ENCODE measurements around the gene HSD3B2.

HSD3B2 gene

DNA sequence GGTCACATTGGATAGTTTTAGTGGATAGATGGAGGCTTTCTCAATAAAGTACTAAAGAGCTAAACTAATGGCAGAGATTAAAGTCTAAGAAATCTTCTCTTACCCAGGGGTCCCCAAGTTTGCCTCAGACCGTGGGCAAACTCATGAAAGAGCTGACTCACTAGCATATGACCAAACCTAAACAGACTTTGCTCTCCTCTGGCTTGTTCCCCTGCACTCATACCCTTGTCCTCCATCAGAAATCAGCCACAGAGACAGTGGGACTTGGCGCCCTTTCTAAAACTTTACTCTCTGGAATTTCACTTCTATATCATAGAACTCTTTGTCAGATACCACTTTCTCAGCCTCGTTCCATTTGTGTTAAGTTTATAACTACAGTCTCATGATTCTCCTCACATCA lies 17.0 kb upstream of the HSD3B2 start:
- no peak for DNase-seq (ENCODE audit: low spot score)

DNA sequence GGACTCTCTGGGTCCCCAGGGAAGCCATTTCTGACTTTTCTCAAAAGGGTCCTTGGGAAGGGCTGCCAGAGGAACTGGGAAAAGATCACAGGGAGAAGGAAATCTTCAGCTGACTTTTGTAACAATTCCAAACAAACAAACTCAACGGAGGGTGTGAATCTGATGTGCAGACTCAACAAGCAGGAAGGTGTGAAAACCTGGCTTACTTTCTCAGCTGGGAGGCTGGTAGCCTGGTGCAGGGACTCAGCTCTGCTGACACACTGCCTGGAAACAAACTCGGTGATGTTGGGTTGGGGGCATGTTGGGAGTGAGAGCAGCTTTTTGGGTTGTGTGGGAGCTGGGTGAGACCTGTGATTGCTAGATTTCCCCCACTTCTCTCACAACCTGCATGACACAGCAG lies 10.2 kb upstream of the HSD3B2 start:
- DNase-seq (ENCODE audit: low spot score) = no peak

DNA sequence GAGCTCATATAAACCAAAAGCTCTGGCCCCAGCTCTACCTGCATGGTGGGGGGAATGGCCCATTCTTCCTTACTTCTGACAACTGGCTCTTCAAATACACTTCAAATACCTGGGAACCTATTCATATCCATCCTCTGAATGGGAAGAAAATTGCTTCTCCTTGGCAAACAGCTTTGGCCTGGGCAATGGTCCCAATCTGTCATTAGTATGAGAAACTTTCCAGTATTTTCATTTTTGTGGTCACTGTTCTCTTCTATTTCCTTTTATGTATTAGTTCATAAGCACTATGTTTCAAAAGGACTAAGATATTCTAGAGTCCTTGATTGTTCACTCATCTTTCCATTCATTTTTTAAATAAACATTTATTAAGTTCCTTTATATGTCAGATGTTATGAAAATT lies 5.2 kb upstream of the HSD3B2 start:
- DNase-seq (ENCODE audit: low spot score) = no peak

DNA sequence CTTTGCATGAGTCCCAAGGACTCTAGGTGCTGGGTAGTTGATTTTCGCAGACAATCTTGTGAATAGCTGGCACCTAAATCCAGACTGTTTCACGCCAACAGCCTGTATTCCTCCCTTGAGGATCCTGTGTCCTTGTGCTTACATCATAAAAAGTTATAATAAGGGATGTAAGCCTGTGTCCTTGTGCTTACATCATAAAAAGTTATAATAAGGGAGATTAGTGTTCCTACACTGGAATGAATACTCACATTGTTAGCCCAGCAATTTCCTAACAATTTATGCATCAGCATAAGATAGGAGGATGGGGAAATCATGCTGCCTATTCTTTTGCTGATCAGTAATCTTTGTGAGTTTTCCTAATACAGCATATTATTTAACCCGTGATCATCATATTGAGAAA lies 4.0 kb upstream of the HSD3B2 start:
- DNase-seq (ENCODE audit: low spot score) = no peak

DNA sequence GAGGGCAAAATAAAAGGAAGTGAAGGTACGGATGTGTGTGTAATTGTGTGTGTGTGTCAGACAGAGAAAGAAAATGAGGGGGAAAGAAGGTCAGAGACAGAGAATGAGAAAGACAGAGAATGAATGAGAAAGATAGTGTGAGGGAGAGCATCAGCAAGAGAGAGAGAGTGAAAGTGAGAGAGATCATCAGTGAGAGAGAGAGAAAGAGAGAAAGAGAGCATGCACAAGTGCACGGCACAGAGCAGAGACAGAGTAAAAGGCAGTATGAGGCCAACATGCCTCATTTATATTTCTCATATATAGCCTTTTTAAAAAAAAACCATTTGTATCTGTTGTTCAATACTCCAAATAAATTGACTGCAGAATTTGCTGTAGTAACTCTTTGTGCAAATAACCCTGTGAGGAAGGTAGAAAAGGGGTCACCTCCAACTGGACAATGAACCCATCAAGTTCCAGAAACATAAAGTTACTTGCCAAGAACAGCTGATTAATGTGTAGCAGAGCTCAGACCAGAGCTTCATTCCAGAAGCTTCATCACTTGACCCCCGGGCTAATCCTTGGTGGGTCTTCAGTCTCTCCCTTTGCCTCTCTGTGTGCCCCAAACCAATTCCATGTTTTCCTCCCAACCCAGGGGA lies 1.2 kb downstream of the HSD3B2 start:
- DNase-seq (ENCODE audit: low spot score) = no peak

DNA sequence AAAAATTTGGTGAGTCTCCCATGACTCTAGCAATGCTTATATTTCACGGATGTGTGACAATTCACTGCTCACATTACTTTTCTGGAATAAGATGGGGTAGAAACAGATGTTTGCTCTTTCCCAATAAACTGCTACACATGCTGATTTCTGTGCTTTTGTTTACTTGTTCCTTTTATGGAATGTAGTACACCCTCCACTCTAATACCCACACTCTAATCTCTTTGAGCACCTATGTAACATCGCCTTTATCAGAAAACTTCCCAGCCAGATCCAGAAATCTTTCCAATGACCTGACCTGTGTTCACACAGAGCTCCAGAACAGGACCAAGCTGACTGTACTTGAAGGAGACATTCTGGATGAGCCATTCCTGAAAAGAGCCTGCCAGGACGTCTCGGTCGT lies 4.2 kb downstream of the HSD3B2 start:
- no peak for DNase-seq (ENCODE audit: low spot score)

DNA sequence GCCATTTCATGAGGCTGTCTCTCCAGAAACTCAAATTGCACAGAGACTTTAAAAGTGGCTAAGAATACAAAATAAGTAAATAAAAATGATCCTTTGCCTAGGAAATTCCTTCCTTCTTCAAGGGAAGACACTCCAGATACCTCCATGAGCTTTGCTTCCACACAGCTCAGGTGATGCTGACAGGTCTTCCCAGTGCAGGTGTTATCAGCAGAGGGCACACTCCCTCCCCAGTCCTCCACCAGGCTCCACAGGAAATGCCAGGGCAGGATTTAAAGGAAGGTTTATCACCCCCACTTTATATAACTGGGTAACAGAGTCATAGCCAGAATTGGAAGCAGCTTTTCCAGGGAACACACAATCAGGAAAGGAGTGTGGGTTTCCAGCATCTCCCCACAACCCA lies 5.7 kb downstream of the HSD3B2 start:
- no peak for DNase-seq (ENCODE audit: low spot score)

DNA sequence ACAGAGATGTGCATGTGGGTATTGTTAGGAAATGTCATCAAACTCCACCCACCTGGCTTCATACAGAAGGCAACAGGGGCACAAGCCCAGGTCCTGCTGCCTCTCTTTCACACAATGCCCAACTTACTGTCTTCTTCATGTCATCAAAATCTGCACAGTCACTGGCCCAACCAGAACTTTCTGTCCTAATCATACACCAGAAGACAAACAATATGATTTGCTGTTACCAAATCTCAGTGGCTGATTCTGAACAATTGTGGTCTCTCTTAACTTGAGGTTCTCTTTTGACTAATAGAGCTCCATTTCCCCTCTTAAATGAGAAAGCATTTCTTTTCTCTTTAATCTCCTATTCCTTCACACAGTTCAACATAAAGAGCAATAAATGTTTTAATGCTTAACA lies 7.7 kb downstream of the HSD3B2 start:
- DNase-seq (ENCODE audit: low spot score) = no peak

DNA sequence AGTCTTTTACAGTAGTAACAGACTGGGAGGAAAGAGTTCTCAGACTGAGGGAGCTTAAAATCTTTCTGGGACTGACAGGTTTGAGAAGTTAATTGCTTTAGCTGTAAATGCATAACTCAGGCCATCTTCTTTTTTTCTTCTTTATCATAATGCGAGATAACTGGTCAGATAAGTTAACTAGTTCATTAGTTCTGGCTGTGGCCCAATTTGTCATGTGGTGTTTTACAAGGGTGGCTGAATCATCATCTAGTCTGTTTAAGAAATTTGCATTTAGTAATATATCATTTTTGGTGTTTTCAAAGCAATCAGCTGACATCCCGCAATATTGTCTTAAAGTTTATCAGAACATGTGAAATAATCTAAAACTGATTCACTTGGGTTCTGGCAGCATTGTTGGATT lies 14.0 kb downstream of the HSD3B2 start:
- DNase-seq (ENCODE audit: low spot score) = no peak

DNA sequence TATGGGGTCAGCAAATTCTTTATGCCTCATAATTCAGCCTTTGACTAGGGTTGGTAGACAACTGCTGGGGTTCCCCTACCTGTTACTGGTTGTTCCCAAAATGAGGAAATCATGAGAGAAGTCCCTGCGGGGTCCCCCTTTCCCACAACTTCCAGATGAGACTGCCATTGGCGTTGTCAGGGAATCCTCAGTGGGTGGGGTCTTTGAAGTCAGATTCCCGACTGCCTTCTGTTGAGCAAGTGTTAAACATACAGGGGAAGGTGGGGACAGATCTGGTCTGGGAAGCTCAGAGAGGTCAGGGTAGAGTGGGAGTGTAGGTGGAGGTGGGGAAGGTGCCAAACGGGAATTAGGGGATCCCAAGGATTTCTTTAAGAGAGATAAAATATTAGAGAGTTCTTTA lies 14.7 kb downstream of the HSD3B2 start:
- no peak for DNase-seq (ENCODE audit: low spot score)

DNA sequence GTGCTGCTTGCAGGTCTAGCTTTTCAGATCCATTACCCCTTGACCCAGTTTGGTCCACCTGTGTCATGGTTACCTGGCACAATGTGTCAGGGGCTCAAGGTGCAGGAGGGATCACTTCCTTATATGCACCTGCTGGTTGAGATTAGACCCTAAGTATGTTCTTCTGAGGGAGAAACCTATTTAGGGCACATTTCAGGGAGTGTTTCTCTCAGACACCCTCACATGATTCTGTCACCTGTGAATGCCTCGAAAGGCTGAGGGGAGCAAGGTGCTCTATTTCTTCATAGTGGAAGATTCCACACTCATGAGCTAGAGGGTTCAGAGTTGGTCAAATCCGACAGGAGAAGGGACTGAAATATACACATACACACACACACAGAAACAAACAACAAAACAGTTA lies 15.5 kb downstream of the HSD3B2 start:
- no peak for DNase-seq (ENCODE audit: low spot score)

DNA sequence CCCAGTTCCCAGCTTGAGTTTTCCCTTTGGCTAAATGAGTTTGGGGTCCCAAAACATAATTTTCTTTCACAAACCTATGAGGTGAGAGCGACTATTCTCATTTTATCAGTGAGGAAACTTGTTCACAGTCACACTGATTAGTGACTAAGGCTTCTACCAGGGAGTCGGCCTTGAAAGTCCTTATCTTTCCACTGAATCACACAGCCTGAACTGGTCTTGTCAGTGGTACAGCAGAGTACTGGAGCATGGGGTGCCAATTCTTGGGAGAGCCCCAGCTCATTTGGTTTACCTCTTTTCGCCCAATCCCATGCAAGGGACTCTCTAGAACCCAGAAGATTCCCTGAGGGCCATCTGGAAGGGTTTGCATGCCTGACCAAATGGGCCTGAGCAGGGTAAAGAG lies 16.9 kb downstream of the HSD3B2 start:
- no peak for DNase-seq (ENCODE audit: low spot score)

DNA sequence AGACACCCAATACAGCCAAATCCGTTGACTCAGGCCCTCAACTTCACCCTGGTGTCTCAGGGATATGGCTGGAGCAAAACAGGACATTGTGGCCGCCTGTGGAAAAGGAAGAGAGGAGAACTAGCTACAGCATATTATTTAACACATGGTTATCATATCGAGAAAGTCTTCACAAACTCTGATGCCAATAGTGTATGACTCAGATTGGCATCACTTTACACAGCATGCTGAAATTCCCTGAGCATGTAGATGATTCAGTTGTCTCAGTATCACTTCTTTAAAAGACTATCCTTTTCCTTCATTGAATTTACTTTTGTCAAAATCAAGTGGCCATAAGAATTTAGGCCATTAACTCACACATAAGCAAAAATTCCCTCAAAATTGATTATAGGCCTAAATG lies 20.1 kb downstream of the HSD3B2 start:
- no peak for DNase-seq (ENCODE audit: low spot score)

DNA sequence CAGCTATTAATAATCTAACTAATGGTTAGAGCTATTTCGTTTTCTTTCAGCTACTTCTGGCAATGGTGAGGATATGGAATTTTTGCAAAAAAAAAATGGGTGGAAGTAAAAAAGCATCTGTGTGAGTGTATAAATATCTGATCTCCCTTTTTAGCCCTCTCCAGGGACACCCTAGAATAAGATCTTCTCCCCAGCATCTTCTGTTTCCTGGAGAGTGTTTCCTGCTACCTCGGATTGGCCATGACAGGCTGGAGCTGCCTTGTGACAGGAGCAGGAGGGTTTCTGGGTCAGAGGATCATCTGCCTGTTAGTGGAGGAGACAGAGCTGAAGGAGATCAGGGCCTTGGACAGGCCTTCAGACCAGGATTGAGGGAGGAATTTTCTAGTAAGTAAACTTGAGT lies 23.8 kb downstream of the HSD3B2 start:
- DNase-seq (ENCODE audit: low spot score) = no peak

DNA sequence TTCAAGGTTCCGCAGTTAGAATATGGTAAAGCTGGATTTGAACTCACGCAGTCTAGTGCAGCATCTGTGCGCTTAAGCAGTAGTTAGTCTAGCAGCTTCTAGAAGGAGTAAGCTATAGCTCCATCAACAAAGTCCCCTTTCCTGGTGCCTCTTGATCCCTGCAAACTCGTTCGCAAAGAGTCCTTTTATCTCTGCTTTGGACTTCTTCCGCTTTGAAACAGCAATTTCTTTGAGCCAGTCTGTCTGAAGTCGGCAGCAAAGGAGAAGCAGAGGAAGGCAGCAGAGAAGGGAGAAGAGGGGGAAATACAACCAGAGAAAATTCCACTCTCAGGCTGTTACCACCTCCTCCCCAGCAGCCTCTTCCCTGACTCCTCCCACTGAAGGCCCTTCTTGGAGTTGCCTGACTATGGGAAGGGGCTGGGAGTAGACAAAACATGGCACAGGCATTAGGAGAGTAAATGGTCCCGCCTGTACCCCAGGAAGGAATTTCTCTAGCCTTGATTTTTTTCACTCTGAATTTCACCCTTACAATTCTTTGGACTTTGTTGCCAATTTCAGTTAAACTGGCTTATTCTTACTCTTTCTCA lies 25.9 kb downstream of the HSD3B2 start:
- DNase-seq (ENCODE audit: low spot score) = no peak

DNA sequence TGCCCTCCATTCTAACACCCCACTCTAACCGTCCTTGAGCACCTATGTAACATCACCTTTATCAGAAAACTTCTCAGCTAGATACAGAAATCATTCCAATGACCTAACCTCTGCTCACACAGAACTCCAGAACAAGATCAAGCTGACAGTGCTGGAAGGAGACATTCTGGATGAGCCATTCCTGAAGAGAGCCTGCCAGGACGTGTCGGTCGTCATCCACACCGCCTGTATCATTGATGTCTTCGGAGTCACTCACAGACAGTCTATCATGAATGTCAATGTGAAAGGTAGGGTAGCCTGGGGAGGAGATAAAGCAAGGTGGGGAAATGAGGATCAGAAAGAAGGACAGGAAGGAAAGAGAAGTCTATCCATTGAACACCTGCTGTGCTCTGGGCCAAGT lies 27.8 kb downstream of the HSD3B2 start:
- DNase-seq (ENCODE audit: low spot score) = no peak

DNA sequence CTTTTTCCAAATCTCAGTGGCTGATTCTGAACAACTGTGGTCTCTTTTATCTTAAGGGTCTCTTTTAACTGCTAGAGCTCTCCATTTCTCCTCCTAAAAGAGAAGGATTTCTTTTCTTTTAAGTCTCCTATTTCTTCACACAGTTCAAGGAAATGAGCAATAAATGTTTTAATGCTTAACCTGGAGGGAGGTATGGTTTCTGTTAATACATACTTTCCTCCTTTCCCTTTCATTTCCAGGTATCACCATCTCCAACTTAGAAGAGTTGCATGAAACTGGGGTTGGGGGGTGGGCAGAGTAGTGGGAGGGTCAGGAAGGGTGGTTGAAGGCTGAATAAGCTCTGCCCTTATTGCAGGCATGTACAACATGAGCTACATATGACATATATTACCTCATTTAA lies 31.4 kb downstream of the HSD3B2 start:
- no peak for DNase-seq (ENCODE audit: low spot score)

DNA sequence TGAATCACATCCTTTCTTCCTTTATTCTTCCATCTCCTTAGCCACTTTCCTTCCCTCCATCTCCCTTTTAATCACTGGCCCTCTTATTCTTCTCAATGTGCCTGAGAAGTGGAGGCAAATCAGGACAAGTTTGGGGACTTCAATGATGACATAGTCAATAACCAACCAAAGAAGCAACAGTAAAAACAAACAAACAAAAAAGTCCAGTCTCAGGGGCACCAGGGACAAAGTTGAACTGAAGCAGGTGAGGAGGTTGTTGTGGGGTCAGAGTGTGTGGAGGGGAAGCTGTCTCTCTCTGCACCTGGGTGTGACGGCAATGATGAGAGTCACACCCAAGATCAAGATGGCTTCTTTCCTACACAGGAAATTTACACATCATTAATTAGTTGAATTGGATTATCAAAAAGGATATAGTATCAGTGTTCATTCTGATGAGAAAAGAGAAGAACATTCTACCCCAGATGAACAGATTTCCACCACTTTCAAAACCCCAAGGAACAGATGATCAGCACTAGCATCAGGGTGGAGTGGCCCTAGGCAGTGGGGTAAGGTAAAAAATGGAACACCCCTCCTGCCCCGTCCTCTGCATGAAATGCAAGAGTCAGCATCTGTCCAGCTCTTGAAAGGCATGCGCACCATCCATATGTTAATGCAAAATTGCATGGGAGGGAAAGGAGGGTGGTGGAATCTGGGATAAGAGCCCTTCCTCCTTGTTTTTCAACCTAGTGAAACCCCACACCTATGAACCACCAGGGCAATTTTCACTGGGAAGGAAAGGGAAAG lies 32.6 kb downstream of the HSD3B2 start:
- DNase-seq (ENCODE audit: low spot score) = no peak

DNA sequence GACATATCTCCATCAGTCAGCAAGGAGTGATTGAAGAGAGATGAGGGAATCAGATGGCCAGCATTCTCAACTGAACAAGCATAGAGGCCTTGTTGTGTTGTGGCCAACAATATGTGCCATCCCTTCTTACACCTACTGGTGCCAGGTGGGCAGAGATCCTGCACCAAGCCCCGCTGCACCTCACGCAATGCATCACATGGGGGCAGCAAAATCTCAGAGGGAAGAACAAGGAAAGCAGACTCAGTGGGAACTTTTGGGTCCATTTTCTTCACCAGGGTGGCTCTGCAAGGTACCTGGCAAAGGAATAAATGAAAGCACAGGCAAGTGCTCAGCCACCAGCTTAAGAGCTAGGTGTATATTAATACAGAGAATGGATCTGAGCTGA lies 33.2 kb downstream of the HSD3B2 start:
- no peak for DNase-seq (ENCODE audit: low spot score)

DNA sequence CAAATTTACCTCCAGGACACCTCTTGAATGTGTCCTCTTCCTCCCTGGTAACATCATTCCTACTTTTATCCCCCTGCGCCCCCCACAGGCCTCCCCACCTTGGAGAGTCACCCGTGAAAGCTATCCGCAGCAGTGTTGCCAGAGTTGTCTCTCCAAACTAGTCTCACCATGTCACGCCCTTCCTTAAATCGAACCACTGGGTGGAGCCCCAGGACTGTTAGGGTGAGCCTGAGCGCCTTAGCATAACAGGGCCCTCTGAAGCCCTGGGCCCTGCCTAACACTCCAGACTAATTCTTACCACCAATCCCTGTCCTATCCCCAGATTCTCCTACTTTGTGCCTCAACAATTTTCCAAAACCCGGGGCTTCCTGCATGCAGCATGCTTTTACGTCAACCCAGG lies 35.0 kb downstream of the HSD3B2 start:
- no peak for DNase-seq (ENCODE audit: low spot score)

DNA sequence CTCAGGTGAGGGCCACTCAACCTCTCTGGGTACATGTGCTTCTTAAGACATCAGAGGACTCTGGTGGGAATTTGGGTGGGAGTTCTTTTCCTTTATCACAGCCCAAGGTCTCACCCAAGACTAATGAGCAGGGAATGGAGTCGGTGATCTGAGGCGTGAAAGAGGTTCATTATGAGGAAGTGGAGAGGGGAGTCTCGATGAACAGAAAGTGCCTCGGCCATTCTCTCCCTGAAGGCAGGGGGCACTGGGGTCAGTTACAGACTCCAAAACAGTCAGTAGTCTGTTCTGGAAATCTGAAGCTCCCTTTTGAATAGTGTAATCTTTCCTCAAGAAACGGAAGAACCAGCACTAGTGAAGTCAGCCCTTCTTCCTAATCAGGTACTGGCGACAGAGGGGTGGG lies 36.2 kb downstream of the HSD3B2 start:
- no peak for DNase-seq (ENCODE audit: low spot score)

DNA sequence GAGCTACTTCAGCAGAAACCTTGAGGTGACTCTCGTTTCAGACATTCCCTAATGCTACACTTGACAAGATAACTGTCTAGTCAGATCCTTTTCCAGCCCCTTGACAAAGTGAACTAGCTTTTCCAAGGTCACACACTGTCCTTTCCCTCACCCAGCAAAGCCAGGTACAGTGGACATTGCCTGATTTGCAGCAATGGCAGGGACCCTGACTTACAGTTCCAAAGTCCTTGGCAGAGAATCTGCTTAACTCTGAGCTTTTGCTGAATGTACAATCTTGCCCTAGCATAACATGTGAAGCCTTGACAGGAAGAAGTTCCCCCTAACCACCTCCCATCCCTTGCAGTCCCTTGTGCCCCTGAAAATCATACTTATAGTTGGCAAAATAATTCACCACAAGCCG lies 37.1 kb downstream of the HSD3B2 start:
- no peak for DNase-seq (ENCODE audit: low spot score)

DNA sequence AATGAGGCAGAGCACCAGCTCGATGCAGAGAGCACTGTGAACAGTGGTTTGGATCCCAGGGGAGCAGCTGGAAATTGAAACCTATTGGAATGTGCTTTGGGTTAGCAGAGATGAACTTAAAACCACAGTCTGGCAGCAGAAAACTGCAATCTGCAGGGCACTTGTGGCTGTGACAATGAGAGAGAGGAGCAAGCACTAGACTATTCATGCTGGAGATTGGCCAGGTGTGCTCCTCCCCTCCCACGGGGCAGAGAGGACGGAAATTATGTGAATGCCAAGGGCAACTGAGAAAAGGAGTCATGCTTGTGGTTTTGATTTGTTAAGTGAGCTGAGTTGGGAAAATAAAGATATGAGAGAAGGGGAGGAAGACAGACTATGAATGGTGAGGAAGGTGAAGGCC lies 38.1 kb downstream of the HSD3B2 start:
- DNase-seq (ENCODE audit: low spot score) = no peak

DNA sequence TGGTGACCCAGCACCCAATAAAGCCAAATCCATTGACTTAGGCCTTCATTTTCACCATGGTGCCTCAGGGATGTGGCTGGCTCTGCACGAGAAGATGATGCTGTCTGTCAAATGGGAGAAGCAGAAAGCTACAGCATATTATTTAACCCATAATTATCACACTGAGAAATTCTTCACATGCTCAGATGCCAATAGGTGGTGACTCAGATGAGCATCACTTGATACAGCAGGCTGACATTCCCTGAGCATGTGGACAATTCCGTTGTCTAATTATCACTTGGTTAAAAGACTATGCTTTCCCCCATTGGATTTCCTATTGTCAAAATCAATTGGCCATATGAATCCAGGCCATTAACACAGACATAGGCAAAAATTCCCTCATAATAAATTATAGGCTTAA lies 48.0 kb downstream of the HSD3B2 start:
- DNase-seq (ENCODE audit: low spot score) = no peak
